ENCODE measurements around the gene SLC22A13.
"Not testable (repeated sequence)": the region's sequence is repeated elsewhere in the genome, so short reads cannot be mapped to it uniquely, and the experiment has no call there.

Gene SLC22A13, protein sequence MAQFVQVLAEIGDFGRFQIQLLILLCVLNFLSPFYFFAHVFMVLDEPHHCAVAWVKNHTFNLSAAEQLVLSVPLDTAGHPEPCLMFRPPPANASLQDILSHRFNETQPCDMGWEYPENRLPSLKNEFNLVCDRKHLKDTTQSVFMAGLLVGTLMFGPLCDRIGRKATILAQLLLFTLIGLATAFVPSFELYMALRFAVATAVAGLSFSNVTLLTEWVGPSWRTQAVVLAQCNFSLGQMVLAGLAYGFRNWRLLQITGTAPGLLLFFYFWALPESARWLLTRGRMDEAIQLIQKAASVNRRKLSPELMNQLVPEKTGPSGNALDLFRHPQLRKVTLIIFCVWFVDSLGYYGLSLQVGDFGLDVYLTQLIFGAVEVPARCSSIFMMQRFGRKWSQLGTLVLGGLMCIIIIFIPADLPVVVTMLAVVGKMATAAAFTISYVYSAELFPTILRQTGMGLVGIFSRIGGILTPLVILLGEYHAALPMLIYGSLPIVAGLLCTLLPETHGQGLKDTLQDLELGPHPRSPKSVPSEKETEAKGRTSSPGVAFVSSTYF

DNA sequence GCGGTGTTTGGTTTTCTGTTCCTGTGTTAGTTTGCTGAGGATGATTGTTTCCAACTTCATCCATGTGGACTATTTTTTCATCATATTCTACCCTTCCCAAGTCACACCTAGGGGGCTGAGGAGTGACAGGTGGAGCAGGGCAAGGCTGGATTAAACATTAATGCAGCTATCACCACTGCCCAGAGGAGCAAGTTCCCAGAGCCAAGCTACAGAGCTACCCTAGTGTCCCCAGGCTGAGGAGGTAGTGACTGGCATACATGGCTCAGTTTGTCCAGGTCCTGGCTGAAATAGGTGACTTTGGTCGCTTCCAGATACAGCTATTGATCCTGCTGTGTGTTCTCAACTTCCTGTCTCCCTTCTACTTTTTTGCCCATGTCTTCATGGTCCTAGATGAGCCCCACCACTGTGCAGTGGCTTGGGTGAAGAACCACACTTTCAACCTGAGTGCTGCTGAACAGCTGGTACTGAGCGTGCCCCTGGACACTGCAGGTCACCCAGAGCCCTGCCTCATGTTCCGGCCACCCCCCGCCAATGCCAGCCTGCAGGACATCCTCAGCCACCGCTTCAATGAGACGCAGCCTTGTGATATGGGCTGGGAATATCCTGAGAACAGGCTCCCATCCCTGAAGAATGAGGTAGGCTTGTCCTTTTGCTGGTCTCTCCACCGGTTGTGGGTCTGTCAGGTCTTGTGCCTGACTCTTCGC lies at the start of gene SLC22A13:
Gene SLC22A13, plus strand, starts transcription at position 209 of the 704 bp plus-strand sequence. Its CDS starts 49 bp downstream, at position 258.
- DNase-seq = no peak

DNA sequence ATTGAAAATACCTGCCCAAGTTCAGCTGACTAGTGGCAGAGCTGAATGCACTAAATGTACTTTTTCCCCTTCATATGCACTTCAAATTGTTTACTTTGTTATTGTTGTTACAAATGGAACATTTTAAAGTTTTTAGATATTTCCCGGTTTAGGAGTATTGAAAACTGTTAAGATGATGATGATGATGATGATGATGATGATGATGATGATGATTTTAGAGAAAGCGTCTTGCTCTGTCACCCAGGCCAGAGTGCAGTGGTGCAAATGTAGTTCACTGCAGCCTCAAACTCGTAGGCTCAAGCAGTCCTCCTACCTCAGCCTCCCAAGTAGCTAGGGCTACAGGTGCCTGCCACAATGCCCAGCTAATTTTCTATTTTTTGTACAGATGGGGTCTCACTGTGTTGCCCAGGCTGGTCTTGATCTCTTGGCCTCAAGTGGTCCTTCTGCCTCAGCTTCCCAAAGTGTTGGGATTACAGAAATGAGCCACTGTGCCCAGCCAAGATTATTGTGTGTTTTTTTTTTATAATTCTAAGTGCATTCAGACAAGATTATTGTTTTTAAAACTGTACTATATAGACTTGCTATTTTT lies 45.9 kb upstream of the SLC22A13 start:
- DNase-seq = no peak

DNA sequence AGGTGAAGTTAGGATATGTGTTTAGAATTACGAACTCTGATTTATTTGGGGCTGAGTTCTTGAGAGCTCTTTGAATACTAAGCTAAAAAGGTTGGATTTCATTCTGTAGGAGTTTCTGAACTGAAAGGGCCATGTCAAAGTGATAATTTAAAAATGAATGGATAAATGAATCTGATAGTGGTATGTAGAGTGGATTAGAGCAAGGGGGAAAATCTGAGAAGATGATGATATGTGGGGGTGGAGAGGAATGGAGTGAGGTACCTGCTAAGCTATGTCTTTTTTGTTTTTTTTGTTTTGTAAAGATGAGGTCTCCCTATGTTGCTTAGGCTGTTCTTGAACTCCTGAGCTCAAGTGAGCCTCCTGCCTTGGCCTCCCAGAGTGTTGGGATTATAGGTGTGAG lies 44.6 kb upstream of the SLC22A13 start:
- no peak for DNase-seq

DNA sequence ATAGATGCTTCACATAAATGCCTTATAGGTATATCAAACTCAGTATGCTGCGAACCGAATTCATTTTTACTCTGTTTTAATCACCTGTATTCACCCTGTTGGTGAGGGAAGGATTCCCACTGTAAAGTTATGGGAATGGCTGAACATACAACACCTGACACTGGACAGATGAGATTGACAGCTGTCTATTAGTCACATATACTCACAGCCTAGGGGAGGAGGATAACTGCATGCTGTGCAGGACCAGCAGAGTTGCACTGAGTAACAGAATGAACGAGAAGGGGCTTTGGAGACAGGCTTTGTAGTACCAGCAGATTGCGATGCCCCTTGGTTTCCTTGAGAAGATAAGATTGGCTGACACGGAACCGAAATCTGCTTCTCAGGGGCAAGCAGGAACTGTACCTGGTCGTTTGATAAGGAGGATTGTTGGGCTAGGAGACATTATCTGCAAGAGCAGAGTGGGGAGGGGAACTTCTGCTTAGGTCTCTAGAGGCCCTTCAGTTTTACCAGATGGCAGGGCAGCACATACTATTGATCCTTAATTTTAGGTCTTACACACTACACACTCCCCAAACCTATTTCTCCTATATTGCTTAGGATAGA lies 43.5 kb upstream of the SLC22A13 start:
- no peak for DNase-seq

DNA sequence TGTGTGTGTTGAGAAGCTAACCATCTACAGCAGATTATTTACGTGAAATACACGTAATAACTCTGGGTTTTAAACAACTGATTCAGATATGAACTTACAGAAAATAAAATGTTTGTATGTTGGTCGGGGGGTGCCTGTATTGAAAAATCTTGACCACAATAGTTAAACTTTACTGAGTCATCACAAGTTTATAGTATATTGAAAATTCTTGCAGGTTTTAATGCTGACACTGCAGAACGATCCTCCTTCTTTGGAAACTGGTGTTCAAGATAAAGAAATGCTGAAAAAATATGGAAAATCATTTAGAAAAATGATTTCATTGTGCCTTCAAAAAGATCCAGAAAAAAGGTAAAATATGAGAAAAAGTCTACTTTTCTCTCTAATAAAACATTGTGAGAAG lies 41.3 kb upstream of the SLC22A13 start:
- no peak for DNase-seq

DNA sequence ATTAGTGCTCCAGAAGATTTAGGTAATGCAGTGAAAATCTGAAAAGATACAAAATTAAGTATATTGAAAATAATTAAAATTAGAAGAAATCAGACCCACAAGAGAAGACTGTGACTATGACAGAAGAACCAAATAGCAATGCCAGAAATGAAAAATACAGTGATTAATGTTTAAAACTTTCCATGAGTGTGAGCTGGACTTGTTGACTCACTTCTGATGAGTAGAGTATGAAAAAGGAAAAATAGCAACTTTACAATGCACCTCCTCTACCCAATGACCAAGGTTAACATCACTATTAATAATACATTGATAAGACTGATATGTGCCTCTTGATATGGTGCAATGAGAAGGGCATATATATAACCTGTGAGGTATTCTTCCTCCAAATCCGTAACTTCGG lies 39.3 kb upstream of the SLC22A13 start:
- DNase-seq = no peak

DNA sequence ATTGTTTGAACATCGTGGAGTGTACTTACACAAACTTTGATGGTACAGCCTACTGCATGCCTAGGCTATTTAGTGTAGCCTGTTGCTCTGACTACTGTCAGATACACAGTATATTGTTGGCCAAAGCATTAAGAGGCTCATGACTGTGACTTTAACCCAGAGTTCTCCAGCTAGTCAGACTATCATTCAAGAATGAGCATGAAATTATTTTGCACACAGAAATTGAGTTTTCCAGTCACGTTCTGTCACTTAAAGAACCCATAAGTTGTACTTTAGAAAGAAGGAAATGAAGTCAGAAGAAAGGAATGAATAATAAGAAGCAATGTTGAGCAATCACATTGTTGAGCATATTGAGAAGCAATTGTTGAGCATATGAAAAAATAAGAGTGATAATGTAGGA lies 37.6 kb upstream of the SLC22A13 start:
- DNase-seq = no peak

DNA sequence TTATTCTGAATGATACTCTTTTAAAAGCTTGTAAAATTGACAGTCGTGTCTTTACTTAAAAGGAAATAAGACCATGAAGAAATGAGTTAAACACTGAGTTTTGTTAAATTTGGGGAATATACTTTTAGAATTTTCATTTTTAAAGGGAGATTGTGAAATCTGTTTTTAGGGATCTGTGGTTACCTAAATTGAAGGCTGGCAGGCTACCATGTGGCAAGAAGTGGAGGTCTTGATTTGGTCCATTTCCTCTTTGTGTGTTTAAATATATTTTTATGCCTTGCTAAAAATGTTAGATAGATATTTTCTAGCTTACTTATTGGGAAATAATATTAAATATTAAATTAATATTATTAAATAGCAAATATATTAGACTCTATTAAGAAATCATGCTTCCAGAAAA lies 36.6 kb upstream of the SLC22A13 start:
- DNase-seq = no peak

DNA sequence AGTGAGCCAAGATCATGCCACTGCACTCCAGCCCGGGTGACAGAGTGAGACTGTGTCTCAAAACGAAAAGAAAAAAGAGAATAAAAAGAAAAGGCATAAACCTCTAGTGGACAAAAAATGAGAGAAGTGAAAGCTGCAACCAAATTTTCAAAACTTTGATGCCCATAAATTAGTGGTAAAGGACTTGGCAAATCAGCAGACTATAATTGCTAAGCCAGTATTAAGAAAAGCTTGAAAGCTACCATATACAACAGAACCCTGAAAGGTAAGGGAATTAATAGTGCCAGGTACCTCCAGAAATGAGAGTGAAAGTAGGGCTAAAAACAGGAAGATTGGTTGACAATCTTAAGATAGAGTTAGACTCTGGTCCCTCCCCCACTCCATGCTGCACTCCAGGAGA lies 32.9 kb upstream of the SLC22A13 start:
- DNase-seq = no peak

DNA sequence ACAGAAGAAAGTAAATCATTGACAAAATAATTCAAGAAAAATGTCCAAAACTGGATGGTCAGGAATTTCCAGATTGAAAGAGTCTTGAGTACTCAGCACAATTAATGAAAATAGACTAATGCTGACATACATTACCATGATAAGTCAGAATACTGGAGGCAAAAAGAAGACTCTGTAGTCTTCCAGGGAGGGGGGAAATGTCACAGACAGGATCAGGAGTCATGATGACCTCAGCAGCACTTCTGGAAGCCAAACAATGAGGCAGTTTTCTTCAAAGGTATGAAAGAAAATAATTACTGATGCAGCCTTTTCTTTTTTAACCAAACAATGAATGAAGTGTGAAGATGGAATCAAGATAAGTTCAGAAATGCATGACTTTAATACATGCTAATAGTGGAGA lies 30.1 kb upstream of the SLC22A13 start:
- no peak for DNase-seq

DNA sequence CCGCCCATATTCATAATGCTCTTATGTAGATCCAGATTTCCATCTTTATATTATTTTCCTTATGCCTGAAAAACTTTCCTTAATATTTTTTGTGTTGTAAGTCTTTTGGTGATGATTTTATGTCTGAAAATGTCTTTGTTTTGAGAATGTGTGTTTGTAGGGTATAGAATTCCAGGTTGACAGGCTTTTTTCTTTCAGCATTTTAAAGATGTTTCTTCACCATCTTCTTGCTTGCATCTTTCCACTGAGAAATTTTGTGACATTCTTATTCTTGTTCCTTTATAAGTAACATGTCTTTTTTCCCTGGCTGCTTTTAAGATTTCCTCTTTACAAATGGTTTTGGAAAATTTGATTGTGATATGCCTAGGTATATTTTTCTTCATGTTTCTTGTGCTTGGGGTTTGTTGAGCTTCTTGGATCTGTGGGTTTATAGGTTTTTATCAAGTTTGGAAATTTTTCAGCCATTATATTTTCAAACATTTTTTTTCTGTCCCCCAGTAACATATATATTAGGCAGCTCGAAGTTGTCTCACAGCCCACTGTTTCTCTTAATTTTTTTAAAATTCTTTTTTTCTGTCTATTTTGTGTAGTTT lies 27.1 kb upstream of the SLC22A13 start:
- no peak for DNase-seq

DNA sequence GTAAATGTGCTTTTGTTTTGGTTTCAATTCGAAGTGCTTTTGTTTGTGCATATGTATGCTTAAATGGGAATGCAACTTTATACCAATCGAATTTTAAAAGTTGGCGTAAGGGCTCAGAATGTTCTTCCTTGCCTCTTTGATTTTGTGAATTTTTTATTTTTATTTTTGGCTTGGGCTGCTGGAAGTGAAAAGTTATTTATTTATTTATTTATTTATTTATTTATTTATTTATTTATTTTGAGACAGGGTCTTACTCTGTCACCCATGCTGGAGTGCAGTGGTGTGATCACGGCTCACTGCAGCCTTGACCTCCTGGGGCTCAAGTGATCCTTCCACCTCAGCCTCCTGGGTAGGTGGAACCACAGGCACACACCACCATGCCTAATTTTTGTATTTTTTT lies 22.8 kb upstream of the SLC22A13 start:
- not testable (repeated sequence) for DNase-seq

DNA sequence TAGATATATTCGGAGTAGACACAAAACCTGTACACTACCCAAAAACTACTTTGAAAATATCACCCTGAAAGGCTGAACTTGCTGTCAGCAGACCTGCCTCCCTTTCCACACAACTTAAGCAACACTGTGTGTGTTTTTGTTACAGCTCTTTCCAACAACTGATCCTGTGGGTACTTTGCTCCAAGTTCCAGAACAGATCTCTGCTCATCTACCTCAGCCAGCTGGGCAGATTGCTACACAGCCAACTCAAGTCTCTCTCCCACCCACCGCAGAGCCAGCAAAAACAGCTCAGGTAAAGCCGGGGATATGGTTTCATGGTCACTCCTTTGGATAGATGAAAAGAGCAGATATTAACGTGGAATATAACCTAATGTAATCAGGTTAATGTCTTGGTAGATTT lies 19.7 kb upstream of the SLC22A13 start:
- DNase-seq = no peak

DNA sequence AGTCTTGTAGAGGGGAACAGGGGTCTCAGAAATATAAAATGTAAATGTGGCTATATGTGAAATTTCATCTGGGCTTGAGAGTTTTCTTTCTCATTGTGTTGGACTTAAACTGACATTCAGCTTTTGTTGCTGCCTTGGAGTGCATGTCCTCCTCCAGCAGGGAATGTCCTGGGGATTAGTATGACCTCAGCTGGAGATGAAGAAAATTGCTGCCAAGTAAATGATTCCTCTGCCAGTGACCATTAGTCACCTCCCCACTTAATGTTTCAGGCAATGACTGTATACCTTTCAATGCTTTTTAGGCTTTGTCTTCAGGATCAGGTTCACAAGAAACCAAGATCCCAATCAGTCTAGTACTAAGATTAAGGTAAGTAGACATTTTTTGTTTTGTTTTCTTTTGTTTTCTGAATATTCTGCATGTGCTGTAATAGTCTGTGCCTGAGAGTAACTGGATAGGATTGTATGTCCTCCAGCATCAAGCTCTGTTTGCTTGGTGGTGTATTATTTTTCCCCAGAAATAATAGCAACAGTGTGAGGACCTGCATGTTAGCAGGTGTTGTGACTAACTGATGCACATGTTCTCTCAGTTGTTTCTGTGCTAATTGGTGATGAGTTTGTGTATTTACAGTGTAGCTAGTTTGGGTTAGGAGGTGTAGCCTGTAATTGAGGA lies 18.1 kb upstream of the SLC22A13 start:
- DNase-seq = no peak

DNA sequence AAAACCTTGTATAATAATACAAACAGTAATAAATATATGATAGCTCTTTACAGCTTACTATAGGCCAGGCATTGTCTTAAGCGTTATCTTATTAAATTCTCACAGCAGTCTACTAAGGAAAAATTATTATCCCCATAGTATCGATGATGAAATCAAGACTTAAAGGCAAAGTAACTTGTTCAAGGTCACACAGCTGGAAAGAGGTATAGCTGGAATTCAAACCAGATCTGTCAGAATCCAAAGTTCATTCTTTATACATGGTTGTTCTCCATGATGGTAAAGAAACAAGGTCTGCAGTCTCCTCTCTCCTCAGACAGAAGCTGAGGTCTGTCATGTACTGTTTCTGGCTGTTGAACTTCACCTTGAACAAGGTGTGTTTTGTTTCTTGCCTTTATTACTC lies 15.4 kb upstream of the SLC22A13 start:
- DNase-seq = no peak

DNA sequence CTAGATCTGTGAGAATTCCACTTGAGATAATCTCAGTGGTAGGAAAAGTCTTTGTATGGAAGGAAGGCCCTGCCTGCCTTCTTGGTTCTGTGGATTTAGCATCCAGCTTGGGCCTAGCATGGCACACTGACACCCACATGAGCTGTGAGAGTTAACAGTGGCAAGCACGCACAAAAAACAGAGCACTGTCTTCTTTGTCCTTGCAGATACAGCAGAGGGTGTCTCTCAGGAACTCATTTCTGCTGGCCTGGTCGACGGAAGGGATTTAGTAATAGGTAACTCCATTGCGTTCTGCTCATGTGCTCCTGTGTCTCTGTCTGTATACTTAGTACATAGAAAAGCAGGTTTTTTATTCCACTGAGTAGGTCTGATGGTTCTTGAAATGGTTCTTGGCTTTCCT lies 14.4 kb upstream of the SLC22A13 start:
- DNase-seq = no peak

DNA sequence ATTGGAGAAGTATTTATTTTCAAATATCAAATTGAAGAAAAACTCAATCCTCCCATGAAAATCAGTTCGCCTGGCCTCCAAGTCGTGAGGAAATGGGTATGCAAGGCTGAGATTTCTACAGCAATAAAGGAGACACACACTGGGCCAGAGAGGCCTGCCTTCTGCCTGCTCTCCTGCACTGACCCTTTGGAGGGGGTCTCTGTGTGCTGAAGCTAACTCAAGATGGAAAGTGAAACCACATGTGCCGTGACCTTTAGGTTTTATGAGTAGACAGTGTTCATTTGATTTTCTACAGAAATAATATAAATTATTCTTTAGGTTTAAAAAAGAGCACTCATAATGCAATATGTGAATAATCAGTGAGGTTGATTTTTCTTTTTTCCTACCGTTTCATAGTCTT lies 11.9 kb upstream of the SLC22A13 start:
- no peak for DNase-seq

DNA sequence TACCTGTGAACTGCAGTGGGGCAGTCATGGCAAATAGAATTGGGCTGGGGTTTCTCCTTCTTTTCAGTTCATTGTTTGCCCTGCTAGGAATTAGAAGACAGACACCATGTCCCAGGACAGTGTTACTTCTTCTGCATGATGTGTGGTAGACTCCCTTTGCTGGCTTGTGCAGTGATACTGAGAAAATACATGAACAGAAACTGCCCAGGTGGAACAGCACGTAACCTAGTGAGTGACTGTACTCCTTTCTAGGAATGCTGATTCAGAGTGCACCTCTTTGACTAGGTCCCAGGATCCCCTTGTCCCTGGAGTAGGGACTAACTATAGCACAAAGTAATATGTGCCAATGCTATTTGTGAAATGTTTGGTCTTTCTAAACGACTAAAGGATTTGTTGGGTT lies 10.7 kb upstream of the SLC22A13 start:
- DNase-seq = no peak

DNA sequence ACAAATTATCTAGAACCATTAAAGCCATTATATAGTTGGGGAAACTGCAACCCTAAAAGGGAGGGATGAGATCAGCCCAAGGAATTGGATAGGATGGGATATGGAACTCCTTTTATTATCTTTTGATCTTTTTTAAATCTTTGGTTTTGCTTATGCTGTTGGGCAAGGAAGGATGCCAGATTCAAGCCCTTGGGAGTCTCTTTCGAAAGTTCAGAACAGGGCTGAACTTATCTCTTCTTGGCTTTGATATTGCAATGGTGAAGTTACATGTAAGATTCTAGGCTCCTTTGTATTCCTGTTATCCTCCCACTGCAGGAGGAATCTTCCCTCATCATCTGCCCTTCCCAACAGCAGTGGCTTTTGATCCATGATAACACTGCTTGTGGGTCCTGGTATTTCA lies 10.0 kb upstream of the SLC22A13 start:
- DNase-seq = no peak

DNA sequence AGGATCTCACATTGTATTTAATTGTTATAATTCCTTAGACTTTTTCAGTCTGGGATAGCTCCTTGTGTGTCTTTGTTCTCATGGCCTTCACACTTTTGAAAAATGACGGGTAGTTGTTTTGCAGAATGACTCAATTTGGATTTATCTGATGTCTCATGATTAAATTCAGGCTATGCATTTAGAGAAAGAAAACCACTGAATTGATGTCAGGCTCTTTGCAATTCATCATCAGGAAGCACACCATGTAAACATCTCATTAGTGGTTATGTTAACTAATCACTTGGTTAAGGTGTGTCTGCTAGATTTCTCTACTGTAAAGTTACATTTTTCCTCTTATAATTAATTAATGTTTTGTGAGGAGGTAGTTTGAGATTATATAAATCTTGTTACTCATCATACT lies 8.0 kb upstream of the SLC22A13 start:
- DNase-seq = no peak

DNA sequence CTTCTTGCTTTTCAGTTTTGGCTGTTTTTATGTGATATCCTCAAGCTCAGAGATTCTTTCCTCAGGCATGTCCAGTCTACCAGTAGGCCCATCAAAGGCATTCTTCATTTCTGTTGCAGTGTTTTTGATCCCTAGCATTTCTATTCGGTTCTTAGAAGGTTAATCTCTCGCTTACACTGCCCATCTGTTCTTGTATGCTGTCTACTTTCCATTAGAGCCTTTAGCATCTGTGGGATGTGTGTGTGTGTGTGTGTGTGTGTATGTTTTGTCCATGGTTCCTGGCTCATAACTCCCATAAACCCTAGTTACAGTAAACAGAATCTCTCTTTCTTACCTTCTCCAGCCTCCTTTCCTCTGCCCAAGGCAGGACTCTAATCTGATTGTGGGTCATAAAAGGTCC lies 5.1 kb upstream of the SLC22A13 start:
- DNase-seq = no peak

DNA sequence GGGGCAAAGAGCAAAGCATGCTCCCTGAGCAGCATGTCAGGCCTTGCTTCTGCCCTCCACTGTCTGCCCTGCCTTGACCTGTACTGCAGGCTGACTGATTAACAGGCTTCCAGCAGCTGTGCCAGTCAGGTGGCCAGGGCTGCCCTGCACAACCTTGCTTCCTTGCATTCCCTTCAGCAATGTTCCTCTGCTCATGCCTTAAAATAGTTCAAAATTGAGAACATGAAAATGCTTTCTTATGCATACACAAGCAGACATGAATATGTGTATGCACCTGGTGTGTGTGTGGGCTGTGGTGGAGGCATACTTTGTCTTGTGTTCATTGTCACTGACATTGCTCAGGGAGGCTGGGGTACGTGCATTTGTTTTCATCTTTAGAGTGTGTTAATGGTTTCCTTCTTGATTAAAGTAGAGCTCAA lies 1.2 kb upstream of the SLC22A13 start:
- DNase-seq = no peak
